GM18507 (cell line): ENCODE data around the gene TRERF1.
"Not testable (repeated sequence)": the region's sequence is repeated elsewhere in the genome, so short reads cannot be mapped to it uniquely, and the experiment has no call there.

Experiments used
- DNase-seq: peaks from one replicate; pipeline ENCODE4 v3.0.0; 2011; ENCODE audit warnings: low read depth; ENCODE audit not compliant: insufficient read length; ENCODE audit errors: extremely low spot score
- FAIRE-seq: peaks from 2 replicates; lab custom pipeline; 2011; peaks lifted over from hg19 to GRCh38; lab: Jason Lieb, UNC

TRERF1 gene

GRCh38 chr6:42349753-42350511, 101.8 kb downstream of the TRERF1 start:
- DNase-seq (no peak), FAIRE-seq (no peak)

DNA sequence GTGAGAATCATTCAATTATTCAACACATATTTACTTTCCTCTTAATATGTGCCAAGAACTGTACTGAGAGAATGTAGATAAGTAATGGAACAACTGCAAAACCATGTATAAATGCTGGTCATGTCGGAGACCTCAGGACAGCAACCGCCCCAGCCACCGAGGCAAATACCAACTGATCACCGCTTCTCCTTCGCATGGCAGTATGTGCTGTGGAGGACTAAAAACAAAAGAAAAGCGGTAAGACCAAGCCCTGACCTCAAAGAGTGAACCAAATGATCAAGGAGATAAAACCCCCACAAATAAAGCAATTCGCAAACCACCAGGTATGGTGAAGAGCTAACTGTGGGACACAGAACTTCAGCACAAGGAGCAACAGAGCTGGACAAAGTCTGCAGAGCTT, 104.3 kb downstream of the TRERF1 start:
- no peak for DNase-seq
- no peak for FAIRE-seq

- FAIRE-seq (no peak), DNase-seq (no peak)
Observed at GRCh38 chr6:42345696-42346416, 105.9 kb downstream of the TRERF1 start.

- FAIRE-seq, result no peak
- DNase-seq, result no peak
Observed at GRCh38 chr6:42344756-42345155, 107.0 kb downstream of the TRERF1 start.

DNA sequence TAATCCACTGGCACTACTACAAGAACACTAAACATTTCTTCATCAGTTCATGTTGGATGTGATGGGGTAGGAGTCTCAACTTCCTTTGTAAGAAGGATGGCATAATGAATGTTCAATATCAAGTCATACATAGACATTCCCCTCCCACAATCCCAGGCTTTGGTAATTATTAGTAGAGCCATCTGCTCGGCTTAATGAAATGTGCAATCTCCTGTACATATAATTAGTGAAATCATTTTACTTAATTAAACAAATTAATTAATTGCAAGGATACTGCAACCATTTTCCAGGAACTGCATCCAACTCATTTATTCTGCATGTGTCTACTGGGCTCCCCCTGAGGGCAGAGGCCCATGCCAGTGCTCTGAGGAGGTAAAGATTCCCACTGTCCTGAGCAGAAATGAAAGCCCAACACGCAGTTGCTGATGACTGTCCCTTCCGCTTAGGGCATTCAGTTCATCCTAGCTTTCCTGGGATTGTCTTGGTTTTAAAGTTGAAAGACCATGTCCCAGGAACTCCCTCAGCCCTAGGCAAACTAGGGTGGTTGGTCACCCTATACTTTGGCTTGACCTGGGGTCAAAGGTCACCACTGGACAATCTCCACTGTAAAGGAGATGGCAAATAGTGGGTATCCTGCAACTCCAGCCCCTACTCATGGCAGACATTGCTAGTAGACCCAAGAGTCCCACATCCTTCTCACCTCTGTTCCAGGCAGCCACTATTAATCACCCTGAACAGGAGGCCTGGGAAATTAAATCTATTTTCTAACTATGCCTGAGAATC, 109.8 kb downstream of the TRERF1 start:
- no peak for FAIRE-seq
- DNase-seq, result no peak

GRCh38 chr6:42341221-42341620, 110.5 kb downstream of the TRERF1 start:
- FAIRE-seq (no peak), DNase-seq (no peak)

DNA sequence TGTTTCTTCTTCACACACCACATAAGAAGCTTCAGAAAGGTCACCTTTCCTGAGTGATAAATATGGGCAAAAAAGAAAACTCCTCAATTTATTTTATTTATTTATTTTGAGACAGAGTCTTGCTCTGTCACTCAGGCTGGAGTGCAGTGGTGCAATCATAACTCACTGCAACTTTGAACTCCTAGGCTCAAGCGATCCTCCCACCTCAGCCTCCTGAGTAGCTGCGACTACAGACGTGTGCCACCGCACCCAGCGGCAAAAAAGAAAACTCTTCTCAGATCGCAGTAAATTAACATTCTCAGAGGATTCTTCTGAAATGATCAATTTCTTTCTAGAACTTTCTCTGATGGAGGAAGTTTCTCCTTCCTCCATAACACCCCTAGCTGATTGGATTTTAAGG, 111.2 kb downstream of the TRERF1 start:
- no peak for FAIRE-seq

GRCh38 chr6:42339991-42340401, 111.7 kb downstream of the TRERF1 start:
- DNase-seq, result peak; percentile 33
- no peak for FAIRE-seq

More for the DNA sequence above, 111.2 kb downstream of the TRERF1 start:
- no peak for DNase-seq

DNA sequence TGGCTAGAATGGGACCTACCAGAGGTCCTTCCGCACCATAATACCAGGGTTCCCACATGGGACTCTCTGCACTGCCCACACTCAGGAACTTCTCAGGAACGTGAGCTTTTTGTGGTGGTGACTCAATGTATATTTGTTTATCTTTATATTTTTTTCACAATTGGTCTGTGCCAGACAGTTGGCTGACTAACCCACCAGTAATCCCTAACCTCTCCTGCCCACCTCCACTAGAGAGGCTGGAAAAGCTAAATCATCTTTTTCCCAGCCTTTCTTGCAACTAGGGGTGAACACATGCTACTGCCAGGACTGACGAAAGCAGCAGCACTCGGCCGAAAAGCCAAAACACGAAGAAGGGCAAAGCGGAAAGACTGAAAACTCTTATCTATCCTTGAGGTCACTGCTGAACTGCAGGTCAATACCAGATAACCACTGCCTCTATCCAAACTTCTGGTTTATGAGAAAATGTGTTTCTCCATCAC, 112.9 kb downstream of the TRERF1 start:
- no peak for FAIRE-seq
- no peak for DNase-seq

DNA sequence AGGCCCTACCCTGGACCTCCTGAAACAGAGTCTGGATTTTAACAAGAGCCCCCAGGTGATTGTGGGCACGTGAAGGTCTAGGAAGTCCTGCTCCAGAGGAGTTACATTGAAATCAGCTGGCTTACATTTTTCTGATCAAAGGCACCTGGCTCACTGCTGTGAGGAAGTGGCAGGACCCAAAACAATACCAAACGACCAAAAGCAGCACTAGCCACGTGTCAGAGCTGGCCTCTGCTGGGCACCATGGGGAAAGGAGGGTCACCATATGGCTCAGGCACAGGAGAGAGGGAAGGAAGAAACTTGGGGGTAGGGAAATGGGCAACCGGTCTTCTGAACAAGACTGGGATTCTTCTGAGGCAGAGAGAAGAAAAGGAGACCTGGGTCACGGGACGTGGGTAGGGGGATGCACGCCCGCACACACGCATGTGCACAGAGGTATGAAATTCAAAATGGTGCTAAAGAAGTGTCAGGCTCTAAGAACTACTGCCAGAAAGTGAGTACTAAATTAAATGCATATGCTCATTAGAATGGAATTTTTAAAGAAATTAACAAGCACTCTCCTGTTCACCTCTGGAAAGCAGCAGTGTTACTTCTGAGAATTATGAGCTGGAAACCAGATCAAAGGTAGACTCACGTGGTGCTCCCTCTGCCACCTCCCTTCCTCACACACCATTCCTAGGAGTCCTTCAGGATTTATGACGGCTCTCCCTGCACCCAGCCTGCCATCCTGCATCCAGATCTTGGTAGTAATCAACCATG, 113.6 kb downstream of the TRERF1 start:
- FAIRE-seq (no peak), DNase-seq (no peak)

- no peak for FAIRE-seq
- DNase-seq, result no peak
Observed at GRCh38 chr6:42336431-42336830, 115.3 kb downstream of the TRERF1 start.

GRCh38 chr6:42335896-42336295, 115.8 kb downstream of the TRERF1 start:
- no peak for FAIRE-seq

GRCh38 chr6:42334870-42335269, 116.9 kb downstream of the TRERF1 start:
- no peak for DNase-seq
- no peak for FAIRE-seq

More at GRCh38 chr6:42335896-42336295, 115.8 kb downstream of the TRERF1 start:
- DNase-seq, result no peak

DNA sequence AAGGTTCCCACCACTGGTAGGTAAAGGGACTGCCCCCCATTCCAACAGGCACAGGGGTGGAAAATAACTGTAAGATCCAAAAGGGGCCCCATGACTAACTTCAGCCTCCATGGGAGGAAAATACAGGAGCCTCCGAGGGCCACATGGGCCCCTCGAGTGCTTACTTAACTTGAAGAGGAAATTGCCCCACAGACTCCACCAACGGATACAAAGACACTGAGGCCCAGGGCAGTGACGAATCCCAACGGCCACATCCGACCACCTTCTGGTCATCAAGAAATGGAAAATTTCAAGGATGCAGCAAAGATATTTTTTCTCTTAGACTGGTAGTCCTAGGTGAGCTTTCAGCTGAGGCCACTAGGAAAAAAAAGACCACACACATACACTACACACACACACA, 118.1 kb downstream of the TRERF1 start:
- DNase-seq, result no peak
- no peak for FAIRE-seq

DNA sequence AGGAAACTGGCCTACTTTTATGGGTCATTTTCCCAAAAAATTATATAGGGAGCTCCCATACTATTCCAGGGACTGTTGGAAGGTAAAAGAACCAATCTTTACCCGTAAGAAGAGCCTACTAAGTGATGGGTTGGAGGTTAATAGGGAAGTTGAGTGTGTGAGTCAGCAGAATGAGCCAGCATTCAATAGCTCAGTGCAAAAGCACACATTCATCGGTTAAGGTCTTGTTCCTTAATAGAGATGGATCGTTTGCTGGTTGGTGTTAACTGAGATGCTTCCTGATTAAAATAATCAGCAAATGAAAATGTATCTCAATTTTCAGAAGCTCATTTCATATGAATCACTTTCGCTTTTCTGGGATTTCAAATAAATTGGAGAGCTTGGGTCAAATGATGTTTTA, 118.8 kb downstream of the TRERF1 start:
- DNase-seq, result no peak
- no peak for FAIRE-seq

- FAIRE-seq (no peak), DNase-seq (no peak)
Observed at GRCh38 chr6:42331019-42331418, 120.7 kb downstream of the TRERF1 start.

GRCh38 chr6:42326248-42326647, 125.5 kb downstream of the TRERF1 start:
- no peak for FAIRE-seq
- DNase-seq, result no peak

- DNase-seq, FAIRE-seq: not testable (repeated sequence)
Observed at GRCh38 chr6:42324656-42325324, 126.9 kb downstream of the TRERF1 start.

GRCh38 chr6:42322676-42323075, 129.1 kb downstream of the TRERF1 start:
- no peak for FAIRE-seq
- DNase-seq, result no peak
